Fibroblast of skin of right biceps (primary cell): ENCODE measurements around the gene SEMA4C.
A peak's percentile ranks its signal among the peaks of the same experiment; 100 is the strongest.

Source experiments
- DNase-seq: peaks from one replicate; pipeline ENCODE4 v3.0.0-alpha.2; 2013

Gene SEMA4C

DNA sequence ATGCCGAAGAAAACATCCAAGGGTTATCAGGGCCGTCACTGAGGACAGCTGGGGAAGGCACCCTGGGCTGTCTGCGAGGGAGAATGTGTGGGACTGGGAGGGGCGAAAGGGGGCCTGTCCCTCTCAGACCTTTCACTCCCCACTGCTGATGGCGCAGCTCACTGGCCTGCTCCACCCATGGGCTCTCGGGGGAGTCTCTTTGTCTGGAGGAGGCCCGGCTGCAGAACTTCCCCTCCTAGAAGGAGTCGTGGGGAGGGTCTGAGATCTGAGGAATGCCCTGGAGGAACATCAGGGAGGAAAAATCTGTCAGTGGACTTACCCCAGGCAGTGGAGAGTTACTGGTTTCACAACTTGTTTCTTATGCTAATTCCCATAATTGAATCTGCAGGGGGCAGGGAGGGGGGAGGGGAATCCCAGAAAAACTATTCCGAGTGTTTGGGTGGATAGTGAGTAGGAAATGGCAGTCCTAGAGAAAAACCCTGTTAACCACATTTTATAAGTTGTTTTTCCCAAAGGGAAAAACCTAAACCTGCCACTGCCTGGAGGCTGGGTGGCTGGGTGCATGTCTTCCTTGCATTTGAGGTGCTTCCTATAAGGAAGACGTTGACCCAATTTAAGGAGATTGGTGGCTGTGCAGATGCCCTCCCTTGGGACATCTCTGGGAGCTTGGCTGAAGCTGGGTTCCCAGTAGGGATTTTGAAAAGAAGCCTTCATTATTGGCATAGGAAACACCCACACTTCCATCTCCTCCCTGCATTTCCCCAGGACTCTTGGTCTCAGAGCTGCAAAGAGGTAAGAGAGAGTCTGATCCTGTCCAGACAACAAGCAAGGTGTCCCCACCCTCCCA lies 11.7 kb upstream of the SEMA4C start:
- DNase-seq = no peak

- DNase-seq = no peak
Measured at GRCh38 chr2:96880891-96881273, 11.0 kb upstream of the SEMA4C start.

DNA sequence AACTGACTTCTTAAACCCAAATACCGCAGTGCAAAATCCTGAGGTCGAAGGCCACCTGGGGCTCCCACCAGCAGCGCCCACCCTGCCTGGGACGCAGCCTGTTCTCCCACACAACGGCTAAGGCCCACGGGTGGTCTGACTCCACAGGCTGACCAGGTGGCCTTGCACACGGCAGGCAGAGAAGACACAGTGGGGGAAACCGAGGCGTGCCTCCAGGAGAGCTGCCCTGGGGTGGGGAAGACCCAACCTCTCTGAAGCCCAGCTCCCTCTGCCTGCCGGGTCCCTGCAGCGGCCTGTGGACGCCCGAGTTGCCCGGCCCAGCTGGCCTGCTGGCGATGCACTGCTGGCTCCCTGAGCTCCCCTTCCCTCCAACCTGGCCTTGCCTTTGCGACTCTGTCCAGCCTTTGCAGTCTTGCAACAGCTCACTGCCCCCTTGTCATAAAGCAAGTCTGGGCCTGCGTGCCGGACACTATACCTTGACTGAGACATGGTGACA lies 9.7 kb upstream of the SEMA4C start:
- no peak for DNase-seq

DNA sequence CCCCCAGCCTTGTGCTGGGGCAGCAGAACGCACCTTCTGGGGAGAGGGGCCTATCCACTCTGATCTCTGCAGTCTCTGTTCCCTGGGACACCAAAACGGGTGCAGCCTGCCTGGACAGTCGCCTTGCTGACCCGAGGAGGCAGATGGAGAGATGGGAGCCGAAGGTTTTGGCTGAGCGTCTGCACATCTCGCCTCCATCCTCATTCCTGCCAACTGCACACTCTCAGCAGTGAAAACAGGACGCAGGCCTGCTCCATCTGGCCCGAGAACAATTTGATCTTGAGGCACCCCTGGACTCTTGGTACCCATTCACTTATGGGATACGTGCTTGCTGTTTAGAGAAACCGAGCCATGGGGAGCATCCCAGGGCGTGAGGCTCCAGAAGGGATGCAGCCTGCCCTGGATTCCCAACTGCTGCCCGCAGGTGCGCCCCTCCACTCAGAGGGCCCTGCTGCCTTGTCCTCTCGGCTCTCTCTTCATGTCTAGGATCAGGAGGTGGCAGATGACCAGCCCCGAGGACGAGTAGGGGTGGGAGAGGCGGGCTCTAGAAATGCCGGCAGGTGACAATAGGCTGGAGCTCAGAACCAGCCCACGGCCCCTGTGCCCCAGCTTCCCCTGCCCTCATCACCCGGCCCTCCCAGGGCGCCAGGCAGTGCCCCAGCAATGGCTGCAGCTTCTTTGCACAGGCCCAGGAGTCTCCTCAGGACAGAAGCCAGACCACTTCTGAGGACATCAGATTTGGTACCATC lies 9.1 kb upstream of the SEMA4C start:
- no peak for DNase-seq

DNA sequence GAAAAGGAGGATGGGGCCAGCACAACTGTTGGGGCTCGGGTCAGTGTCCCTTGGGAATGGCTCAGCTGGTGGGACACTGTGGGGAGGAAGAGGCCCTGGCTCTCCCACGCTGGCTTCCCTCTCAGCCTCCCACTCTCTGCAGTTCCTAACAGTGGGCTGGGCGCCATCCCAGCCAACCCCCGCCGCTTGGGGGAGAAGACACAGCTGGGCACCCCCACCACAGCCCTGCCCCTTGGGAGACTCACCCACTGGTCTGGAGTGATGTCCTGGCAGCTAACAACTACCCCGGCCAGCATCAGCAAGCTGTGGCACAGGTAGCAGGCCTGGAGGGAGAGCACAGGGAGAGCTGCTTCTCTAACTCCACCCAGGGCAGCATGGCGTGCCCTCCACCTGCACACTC lies 8.3 kb upstream of the SEMA4C start:
- DNase-seq = no peak

GRCh38 chr2:96877631-96878092 lies 7.8 kb upstream of the SEMA4C start:
- DNase-seq = no peak

DNA sequence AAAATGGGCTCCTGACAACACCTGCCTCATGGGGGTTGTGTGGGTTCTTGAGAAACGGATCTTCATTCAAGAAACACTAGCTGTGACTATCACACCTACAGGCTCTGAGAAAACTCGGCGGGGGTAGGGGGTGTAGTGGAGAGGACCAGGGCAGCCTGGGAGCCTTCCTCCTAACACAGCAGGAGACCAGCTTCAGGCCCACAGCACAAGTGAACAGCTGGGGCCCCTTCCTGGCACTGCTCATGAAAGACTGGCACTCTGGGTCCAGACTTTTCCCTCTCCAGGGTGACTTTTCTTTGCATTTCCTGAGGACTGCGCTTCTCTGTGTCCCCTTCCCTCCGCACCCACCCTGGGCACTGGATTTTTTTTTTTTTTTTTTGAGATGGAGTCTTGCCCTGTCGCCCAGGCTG lies 7.2 kb upstream of the SEMA4C start:
- no peak for DNase-seq

DNA sequence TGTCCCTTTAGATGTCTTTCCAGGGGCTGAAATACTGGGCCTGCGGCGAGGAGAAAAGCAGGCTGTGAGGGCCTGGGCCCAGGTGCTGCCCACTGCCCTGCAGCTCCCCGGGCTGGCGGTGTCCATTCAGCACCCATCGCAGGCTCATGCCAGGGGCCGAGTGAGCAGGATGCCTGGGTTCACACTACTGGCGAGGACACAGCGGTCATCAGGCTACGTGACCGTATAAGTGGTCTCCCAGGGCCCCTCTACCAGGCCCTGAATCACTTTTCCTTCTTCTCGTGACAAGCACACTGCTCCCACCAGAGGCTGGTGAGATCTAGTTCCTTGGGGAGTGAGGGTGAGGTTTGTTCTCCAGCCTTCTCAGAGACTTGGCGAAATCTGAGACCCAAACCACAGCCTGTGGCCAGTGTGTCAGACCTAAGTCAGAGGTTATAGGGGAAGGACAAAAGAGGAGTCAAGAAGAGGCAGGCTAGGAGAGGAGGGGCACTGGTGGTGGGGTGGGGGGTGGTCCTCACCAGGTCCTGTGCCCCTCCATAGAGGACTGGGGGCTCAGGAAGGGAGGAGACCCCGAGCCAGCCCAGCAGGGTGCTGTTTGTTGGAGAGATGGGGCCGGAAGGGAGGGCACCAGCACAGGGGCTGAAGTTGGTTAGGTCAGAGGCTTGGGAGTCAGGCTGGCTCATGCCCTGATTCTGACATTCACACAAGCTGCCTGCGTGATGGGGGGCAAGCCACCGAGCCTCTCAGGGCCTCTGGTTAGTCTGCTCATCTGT lies 6.6 kb upstream of the SEMA4C start:
- peak; percentile 46 for DNase-seq

DNA sequence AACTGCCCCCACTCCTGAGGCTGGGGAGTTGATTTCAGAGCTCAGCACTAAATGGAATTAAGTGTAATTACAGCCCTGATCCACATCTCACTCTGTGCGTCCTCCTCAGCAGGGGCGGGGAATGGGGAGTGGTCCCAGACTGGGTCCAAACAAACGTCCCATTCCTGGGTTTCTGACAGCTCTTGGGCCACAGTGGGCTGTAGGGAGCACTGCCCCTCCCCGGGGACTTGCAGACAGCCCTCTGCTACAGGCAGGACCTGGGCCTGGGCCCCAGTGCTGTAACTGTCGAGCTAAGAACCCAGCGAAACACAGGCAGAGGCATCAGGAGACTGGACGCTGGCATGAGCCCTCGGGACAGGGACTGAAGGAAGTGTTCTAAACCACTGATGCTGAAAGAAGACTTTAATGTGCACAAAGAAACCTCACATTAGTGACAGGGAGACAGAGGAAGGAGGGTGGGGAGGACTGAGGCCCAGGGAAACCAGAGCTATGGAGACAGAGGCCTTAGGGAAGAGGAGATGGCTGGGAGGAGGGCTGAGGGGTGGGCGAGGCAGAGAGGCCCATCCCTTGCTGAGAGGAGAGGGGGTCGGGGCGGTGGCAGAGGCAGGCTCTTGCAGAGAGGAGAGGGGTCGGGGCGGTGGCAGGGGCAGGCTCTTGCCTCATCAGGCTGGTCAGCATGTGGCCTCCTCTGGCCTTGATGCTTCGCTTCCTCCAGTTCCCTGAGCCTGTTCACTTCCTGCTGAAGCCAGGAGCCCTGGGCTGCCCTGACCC lies 5.8 kb upstream of the SEMA4C start:
- DNase-seq = no peak

DNA sequence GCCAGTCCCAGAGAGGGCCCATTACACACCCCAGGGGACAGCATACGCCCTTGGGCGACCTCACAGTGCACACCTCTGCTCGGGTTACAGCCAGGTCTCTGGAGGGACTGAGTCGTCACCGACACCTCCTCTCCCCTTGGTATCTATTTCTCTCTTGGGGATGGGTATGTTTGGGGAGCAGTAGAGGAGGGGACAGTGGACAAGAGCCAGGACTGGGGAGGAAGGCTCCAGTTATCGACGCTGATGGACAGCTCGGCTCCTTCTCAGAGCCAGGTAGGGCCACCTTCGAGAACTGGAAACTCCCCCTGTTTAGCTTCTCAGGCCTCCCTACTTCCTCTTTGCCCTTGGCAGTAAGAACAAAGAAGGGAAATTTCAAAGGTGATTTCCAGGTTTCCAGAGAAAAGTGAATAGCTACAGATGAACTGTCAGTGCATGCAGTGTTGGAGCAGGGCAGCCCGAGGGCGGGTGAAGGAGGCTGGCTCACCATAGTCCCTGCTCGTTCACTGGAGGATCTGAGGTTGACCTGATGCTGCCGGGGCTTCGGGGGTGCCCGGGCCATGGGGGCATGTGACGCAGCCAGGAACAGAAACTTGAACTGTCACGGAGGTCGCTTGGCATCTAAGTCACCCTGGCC lies 4.4 kb upstream of the SEMA4C start:
- DNase-seq = no peak

GRCh38 chr2:96873651-96874096 lies 3.8 kb upstream of the SEMA4C start:
- no peak for DNase-seq

DNA sequence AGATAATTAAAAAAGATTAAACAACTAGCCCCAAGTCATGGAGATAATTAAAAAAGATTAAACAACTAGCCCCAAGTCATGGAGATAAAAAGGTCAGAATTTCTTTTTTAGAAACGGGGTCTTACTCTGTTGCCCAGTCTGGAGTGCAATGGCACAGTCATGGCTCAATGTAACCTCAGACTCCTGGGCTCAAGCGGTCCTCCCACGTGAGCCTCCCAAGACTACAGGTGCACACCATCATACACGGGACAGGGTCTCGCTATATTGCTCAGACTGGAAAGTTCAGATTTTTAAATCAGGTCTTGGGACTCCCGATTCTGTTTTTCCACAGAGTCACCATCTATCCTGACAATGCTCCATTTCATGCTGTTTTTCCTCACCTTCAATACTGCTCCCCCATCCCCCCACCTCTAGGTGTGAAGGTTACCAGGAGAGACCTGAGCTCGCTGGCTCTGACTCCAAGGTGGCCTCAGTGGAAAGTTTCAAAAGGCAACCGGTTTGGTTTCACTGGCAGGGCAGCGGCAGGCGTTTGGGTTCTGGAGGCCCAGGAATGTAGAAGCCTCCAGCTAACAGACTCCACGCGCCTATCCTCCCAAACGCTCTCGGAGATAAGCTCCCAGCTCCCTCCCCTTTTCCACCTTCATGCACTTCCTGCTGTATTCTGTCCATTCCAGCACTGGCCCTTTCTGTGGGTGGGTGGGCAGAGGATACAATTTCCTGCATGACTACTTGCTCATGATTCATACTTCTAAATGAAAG lies 2.9 kb upstream of the SEMA4C start:
- DNase-seq = peak; percentile 41

GRCh38 chr2:96870626-96871255 lies 861 bp upstream of the SEMA4C start:
- no peak for DNase-seq

GRCh38 chr2:96869281-96869821 lies 529 bp downstream of the SEMA4C start:
- peak; percentile 81 for DNase-seq

GRCh38 chr2:96868555-96869280 lies 1.2 kb downstream of the SEMA4C start:
- peak; percentile 95 for DNase-seq

DNA sequence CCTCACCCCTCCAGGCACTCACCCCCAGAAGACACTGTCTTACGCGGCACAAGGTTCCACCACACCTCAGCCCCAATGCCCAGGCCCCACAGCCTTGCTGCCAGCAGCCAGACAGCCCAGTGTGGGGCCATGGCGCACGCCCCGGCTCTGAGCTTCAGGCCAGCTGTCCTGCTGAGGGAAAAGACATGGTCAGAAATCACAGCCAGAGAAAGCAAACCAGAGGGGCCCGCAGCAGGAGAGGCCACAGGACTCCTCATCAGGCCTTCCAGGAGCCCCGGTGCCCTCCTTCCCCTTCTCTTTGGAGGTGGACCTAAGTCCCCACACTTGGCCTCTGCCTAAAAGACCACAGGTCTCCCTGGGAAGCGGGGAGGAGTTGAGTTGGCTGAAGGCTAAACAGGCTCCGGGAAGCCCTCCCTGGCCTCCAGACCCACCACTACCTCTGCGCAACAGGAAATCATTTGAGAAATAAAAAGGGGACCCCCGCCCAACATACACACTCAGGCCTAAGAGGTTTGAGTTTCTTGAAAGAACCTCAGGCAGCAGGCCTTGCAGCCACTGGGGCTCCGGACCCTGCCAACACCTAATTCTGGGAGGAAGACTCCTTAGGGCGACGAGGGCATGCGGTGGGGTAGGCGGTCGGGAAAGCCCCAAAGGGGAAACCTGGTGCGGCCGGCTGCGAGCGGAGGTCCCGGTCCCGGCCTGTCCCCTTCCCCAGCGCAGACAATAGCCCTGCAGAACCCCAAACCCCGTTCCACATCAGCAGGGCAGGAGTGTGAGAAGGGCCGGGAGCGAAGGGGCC lies 1.9 kb downstream of the SEMA4C start:
- DNase-seq = no peak

- no peak for DNase-seq
Measured at GRCh38 chr2:96866986-96867755, 2.7 kb downstream of the SEMA4C start.

DNA sequence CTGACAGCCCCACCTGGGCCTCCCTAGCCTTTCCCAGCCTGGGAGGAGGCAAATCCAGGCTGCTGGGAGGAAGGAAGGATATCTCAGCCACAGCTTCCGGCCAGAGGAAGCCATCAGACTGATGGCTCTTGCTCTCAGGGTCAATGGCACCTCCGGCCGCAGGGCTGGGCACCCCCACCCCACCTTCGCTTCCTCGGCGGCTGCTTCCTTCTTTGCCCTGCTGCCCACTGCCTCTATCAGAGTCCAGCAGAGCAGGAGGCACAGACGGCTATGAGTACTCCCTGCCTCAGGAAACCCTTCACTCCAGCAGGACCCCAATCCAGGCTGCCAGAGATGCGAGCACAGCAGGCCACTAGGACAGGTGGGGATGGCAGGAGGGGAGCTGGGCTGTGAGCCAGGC lies 3.3 kb downstream of the SEMA4C start:
- DNase-seq = no peak
